Neural crest cell (in vitro differentiated cells): Measurements from ENCODE around the gene METRN. TPM values are rescaled to one million over a fixed set of nuclear protein-coding genes. Genes with fewer than 3 reads are reported as not detected.

Experiments
- DNase-seq: peaks from one replicate; pipeline ENCODE4 v3.0.0; 2021; ENCODE audit warnings: low read depth, mixed read lengths, low spot score
- H3K27ac Mint-ChIP-seq: one replicate; pipeline ENCODE4 v1.8.0; 2021; ENCODE audit warnings: mild to moderate bottlenecking, mixed read lengths; ENCODE audit not compliant: unreplicated experiment
- H3K27me3 Mint-ChIP-seq: 2 replicates; pipeline ENCODE4 v1.8.0; 2021; ENCODE audit warnings: low read depth, mild to moderate bottlenecking, mixed read lengths
- H3K36me3 Mint-ChIP-seq: 2 replicates; pipeline ENCODE4 v1.8.0; 2021; ENCODE audit warnings: low read depth, mild to moderate bottlenecking, mixed read lengths
- H3K4me1 Mint-ChIP-seq: 2 replicates; pipeline ENCODE4 v1.8.0; 2021; ENCODE audit warnings: mixed read lengths
- H3K4me3 Mint-ChIP-seq: one replicate; pipeline ENCODE4 v1.8.0; 2021; ENCODE audit warnings: mild to moderate bottlenecking, mixed read lengths
- H3K9me3 Mint-ChIP-seq: 2 replicates; pipeline ENCODE4 v1.8.0; 2021; ENCODE audit warnings: mixed read lengths
- total RNA-seq: library from RNA; stranded (reverse); gene quantifications from 2 replicates; pipeline ENCODE4 v1.2.1, GENCODE V29; 2021
- TF ChIP-seq, protein P1 (sequence below): fragments of 200-600 bp; sonication (generic); conservative IDR thresholded peaks from 2 replicates; pipeline ENCODE4 v1.5.0; 2021; ENCODE audit warnings: antibody characterized with exemption, mild to moderate bottlenecking

The METRN gene
- total RNA-seq, 1 donor from 2014 or later: 224 TPM

DNA sequence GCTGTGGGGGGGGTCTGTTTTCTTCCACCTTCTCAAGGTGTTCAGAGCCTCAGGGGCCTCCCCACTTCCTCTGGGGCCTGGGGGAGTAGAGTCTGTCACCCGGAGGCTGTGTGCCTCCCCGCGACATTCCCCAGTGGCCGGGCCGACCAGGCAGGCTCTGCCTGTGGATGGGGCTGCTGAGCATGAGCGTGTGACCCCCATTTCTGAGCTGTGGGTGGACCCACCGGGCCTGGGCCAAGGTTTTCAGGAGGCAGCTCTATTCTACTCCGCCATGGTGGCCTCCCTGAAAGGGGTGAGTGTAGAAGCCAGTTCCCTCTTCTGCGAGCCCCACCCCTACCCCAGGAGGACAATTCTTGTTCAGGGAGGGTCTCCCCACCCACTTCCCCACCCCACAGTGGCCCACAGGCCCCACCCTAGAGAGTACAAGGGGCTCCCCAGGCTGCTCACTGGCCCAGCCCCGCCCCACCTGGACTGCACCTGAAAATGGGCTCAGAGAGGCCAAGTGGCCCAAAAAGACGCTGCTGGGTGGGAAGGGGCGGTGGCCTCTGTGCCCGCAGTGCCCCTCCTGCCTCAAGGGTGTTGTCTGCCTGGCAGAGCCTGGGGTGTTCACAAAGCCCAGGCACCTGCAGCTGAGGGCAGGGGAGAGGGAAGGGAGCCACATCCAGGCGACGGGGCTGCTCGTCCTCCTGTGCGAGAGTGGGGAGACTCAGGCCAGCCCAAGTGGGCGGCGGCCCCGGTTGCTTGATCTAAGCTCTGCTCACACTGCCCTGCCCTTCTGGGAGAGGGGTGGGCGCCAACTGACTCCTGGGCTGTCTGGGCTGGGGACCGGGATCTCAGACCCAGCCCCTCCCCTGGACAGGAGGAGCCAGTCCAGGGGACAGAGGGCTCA lies 47.0 kb downstream of the METRN start:
- H3K4me1 Mint-ChIP-seq: no peaks in the 10 kb centered on the region
- H3K4me3 Mint-ChIP-seq: no peak overlapping the region
- no peaks in the 10 kb centered on the region for H3K36me3 Mint-ChIP-seq
- no peaks in the 10 kb centered on the region for H3K27me3 Mint-ChIP-seq
- H3K27ac Mint-ChIP-seq: no peak overlapping the region
- TF ChIP-seq, protein P1, sequence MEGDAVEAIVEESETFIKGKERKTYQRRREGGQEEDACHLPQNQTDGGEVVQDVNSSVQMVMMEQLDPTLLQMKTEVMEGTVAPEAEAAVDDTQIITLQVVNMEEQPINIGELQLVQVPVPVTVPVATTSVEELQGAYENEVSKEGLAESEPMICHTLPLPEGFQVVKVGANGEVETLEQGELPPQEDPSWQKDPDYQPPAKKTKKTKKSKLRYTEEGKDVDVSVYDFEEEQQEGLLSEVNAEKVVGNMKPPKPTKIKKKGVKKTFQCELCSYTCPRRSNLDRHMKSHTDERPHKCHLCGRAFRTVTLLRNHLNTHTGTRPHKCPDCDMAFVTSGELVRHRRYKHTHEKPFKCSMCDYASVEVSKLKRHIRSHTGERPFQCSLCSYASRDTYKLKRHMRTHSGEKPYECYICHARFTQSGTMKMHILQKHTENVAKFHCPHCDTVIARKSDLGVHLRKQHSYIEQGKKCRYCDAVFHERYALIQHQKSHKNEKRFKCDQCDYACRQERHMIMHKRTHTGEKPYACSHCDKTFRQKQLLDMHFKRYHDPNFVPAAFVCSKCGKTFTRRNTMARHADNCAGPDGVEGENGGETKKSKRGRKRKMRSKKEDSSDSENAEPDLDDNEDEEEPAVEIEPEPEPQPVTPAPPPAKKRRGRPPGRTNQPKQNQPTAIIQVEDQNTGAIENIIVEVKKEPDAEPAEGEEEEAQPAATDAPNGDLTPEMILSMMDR: no peak
- no peak for DNase-seq
- H3K9me3 Mint-ChIP-seq: no peaks in the 10 kb centered on the region

DNA sequence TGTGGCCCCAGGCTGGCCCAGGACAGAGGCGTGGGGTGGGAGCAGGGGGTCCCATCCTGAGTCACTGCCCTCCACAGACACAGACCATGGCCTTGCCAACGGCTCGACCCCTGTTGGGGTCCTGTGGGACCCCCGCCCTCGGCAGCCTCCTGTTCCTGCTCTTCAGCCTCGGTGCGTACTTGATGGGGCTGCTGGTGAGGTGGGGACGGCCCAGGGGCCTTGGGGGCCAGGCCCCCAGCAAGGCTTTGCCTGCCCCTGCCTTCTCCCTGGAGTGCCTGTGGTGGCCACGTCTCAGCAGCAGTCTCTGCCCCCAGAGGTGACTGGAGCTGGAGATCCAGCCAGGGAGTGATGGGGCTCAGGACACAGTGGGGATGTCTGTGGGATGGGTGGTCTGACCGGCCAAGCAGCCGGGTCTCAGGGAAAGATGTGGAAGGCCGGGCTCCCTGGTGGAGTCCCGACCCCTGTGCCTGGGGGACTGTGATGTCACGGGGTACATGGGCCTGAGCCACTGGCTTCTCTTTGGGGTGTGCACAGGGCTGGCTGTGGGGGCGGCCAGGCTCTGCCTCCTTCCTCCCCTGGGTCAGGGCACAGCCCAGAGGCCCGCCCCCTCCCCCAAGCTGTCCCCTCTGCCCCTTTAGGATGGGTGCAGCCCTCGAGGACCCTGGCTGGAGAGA lies 47.8 kb downstream of the METRN start:
- Mint-ChIP-seq H3K36me3 (no peaks in the 10 kb centered on the region), H3K9me3 (no peaks in the 10 kb centered on the region), H3K27ac (no peak overlapping the region), H3K27me3 (no peaks in the 10 kb centered on the region), H3K4me3 (no peak overlapping the region), H3K4me1 (no peaks in the 10 kb centered on the region)
- TF ChIP-seq, protein P1: no peak
- no peak for DNase-seq

DNA sequence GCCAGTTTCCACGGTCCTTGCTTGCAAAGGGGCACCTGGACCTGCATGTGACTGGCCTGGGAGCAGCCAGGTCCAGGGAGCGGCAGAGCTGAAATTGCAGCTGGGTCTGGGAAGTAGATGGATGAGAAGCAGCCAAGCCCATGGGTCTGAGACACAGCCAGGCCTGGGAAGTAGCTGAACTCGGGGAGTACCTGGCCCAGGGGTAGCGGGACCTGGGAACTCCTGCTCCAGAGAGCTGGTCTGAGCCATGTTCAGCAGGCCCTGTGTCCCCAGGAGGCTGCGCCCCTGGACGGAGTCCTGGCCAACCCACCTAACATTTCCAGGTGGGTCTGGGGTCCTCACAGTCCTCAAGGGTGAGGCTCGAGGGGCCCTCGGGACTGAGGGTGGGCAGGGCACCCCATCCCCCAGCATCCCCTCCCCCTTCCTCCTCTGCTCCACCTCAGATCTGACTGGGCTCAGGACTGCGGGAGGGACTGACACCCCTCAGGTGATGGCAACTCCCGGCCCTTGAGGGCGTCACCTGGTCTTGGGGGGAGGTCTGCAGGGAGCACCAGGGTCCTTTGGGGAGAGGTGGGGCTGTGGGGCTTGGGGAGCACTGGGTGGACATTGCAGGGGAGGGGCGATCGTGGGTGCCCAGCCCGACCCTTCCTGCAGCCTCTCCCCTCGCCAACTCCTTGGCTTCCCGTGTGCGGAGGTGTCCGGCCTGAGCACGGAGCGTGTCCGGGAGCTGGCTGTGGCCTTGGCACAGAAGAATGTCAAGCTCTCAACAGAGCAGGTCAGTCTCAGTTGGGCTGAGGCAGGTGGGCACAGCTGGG lies 48.7 kb downstream of the METRN start:
- no peak overlapping the region for H3K4me3 Mint-ChIP-seq
- TF ChIP-seq, protein P1: no peak
- no peaks in the 10 kb centered on the region for H3K4me1 Mint-ChIP-seq
- DNase-seq: no peak
- H3K36me3 Mint-ChIP-seq: no peaks in the 10 kb centered on the region
- H3K9me3 Mint-ChIP-seq: no peaks in the 10 kb centered on the region
- H3K27me3 Mint-ChIP-seq: no peaks in the 10 kb centered on the region
- H3K27ac Mint-ChIP-seq: no peak overlapping the region

DNA sequence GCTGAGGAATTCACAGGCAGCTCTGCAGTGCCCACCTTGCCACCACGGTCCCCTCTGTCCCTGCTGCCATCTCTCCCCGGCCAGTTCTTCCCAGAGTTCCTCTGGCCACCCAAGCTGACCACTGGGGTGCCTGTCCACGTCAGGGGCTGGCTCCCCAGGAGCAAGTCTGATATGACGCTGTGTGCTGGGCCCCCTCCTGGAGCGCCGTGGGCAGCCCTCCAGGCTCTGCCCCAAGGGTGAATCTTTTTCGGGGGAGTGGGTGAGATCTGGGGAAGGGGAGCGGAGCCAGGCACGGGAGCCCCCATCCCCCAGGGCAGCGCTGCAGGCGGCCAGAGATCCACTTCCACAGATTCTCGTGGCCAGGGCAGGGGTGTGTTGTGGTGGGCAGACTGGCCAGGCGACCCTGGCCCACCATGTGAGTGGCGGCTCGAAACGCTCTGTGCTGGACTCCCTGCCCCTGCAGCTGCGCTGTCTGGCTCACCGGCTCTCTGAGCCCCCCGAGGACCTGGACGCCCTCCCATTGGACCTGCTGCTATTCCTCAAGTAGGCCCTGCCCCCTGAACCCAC lies 49.3 kb downstream of the METRN start:
- DNase-seq: no peak
- Mint-ChIP-seq H3K9me3 (no peaks in the 10 kb centered on the region), H3K36me3 (no peaks in the 10 kb centered on the region), H3K4me3 (no peak overlapping the region), H3K27me3 (no peaks in the 10 kb centered on the region), H3K4me1 (no peaks in the 10 kb centered on the region), H3K27ac (no peak overlapping the region)
- TF ChIP-seq, protein P1: no peak

DNA sequence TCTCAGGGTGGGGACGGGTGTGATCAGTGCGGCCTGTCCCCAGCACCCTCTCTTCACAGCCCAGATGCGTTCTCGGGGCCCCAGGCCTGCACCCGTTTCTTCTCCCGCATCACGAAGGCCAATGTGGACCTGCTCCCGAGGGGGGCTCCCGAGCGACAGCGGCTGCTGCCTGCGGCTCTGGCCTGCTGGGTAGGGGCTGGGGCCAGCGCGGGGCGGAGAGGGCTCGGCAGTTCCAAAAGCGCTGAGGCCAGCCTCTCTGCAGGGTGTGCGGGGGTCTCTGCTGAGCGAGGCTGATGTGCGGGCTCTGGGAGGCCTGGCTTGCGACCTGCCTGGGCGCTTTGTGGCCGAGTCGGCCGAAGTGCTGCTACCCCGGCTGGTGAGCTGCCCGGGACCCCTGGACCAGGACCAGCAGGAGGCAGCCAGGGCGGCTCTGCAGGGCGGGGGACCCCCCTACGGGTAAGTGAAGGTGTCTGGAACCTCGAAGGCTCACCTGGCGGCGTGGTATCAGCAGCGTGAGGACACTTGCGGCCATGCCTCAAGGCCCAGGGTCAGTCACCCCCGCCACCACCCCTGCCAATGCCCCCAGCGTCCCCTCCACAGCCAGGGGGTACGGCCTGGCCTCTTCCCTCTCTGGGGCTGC lies 50.0 kb downstream of the METRN start:
- Mint-ChIP-seq H3K4me1 (no peaks in the 10 kb centered on the region), H3K27ac (no peak overlapping the region), H3K9me3 (no peaks in the 10 kb centered on the region), H3K36me3 (no peaks in the 10 kb centered on the region), H3K4me3 (no peak overlapping the region), H3K27me3 (no peaks in the 10 kb centered on the region)
- DNase-seq: no peak
- TF ChIP-seq, protein P1: no peak
